Measurements from ENCODE around the gene YRDC.

YRDC gene

GRCh38 chr1:37797750-37798345 lies 10.2 kb downstream of the YRDC start:
- TF ChIP-seq CTCF (IDR thresholded peaks at IDR 0.05; ENCODE audit: low read depth, low read length) = no peak
- DNase-seq (ENCODE audit: low read depth, low spot score) = peak; percentile 74
- in situ Hi-C loops (cut with HindIII; ENCODE audit: low sequenced_read_pairs) = no loop called here
- no peak overlapping the region for H3K4me3 ChIP-seq (ENCODE audit: low read depth, low read length)

GRCh38 chr1:37795340-37796125 lies 12.5 kb downstream of the YRDC start:
- H3K4me3 ChIP-seq (ENCODE audit: low read depth, low read length) = no peak overlapping the region
- peak; percentile 41 for DNase-seq (ENCODE audit: low read depth, low spot score)
- no peak for TF ChIP-seq CTCF (IDR thresholded peaks at IDR 0.05; ENCODE audit: low read depth, low read length)
- in situ Hi-C loops (cut with HindIII; ENCODE audit: low sequenced_read_pairs) = no loop called here

- no peak for DNase-seq (ENCODE audit: low read depth, low spot score)
- in situ Hi-C loops (cut with HindIII; ENCODE audit: low sequenced_read_pairs) = no loop called here
- no peak overlapping the region for H3K4me3 ChIP-seq (ENCODE audit: low read depth, low read length)
- no peak for TF ChIP-seq CTCF (IDR thresholded peaks at IDR 0.05; ENCODE audit: low read depth, low read length)
Measured at GRCh38 chr1:37794372-37795339, 13.4 kb downstream of the YRDC start.

GRCh38 chr1:37793773-37794371 lies 14.1 kb downstream of the YRDC start, which contains the start of gene MANEAL:
Gene MANEAL (plus strand): TSS chr1:37793847. CDS start chr1:37794183, 336 bp downstream.
- TF ChIP-seq CTCF (IDR thresholded peaks at IDR 0.05; ENCODE audit: low read depth, low read length) = no peak
- peak; percentile 26 for DNase-seq (ENCODE audit: low read depth, low spot score)
- H3K4me3 ChIP-seq (ENCODE audit: low read depth, low read length) = peak within 1 kb of the TSS; percentile 31
- in situ Hi-C loops (cut with HindIII; ENCODE audit: low sequenced_read_pairs) = no loop called here

- in situ Hi-C loops (cut with HindIII; ENCODE audit: low sequenced_read_pairs) = no loop called here
- no peak overlapping the region for H3K4me3 ChIP-seq (ENCODE audit: low read depth, low read length)
- DNase-seq (ENCODE audit: low read depth, low spot score) = no peak
- no peak for TF ChIP-seq CTCF (IDR thresholded peaks at IDR 0.05; ENCODE audit: low read depth, low read length)
Measured at GRCh38 chr1:37792943-37793686, 14.9 kb downstream of the YRDC start.
